ENCODE data around the gene PRRG2. TPM values are rescaled to one million over a fixed set of nuclear protein-coding genes. Genes with fewer than 3 reads are reported as not detected.
A peak's percentile ranks its signal among the peaks of the same experiment; 100 is the strongest.

PRRG2 gene
- total and polyA plus RNA-seq, 4 donors = 0.78 to 1.5 (median 0.81) TPM

- peak overlapping the region; percentile 41 for H3K27ac ChIP-seq (ENCODE audit: low read depth, low read length)
- H3K4me1 ChIP-seq (ENCODE audit: control insufficient read depth, insufficient read depth, low read length) = peaks cover 33% of the 10 kb centered on the region
- WGBS (ENCODE audit: insufficient coverage) = 0% methylated on average over 16 of the region's 28 CpGs
- peak overlapping the region; percentile 84 for H3K4me3 ChIP-seq (ENCODE audit: low read depth, low read length)
- no peaks in the 10 kb centered on the region for H3K9me3 ChIP-seq (ENCODE audit: control insufficient read depth, insufficient read depth, low read length)
- H3K27me3 ChIP-seq (ENCODE audit: control insufficient read depth, insufficient read depth, low read length) = no peaks in the 10 kb centered on the region
- DNase-seq (ENCODE audit: low read depth in 4 of 6, low spot score in 6 of 6) = peak in 2 of 6 donors; percentile 6 to 34
- peaks cover 44% of the 10 kb centered on the region for H3K36me3 ChIP-seq (ENCODE audit: control insufficient read depth, insufficient read depth, low read length)
Observed at GRCh38 chr19:49592486-49593232, 11.5 kb downstream of the PRRG2 start.

DNA sequence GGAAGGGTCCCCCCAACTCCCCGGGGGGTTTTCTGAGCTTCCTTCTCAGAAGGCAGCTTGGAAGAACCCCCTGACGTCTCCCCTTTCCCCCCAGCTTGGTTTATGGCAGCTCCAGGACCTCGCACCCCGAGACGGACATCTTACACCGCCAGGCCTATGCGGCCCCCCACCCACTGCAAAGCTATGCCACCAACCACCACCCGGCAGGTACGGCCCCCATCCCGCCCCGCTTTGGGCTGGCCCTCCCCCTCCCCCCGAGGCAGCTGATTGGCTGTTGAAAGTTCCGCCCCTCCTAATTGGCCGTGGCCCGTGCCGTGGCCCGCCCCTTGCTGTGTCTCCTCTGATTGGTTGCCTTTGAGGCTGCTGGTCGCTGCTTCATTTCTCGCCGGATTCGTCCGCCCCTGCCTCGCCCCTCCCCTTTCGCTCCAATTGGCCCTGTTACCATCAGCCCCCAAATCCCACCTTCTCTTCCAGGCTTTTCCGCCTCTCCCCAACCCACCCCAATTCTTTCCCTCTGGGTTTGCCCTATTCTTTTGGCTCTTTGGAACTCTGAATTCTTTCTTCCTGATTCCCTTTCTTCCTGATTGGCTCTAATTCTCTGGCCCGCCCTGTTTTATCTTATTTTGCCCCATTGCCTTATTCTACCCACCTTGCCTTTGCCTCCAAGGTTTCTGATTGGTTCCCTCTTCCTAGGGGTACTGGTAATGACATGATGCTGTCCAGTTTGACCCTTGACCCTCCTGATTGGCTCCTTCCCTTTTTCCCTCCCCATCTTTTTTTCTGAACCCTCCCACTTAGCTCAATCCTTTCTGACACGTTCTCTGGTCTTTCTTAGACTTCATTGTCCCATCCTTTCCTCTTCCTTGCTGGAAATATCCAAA is 12.4 kb downstream of the PRRG2 start:
- no peaks in the 10 kb centered on the region for H3K9me3 ChIP-seq (ENCODE audit: control insufficient read depth, insufficient read depth, low read length)
- peaks cover 52% of the 10 kb centered on the region for H3K36me3 ChIP-seq (ENCODE audit: control insufficient read depth, insufficient read depth, low read length)
- H3K4me1 ChIP-seq (ENCODE audit: control insufficient read depth, insufficient read depth, low read length) = peaks cover 33% of the 10 kb centered on the region
- no peaks in the 10 kb centered on the region for H3K27me3 ChIP-seq (ENCODE audit: control insufficient read depth, insufficient read depth, low read length)
- DNase-seq (ENCODE audit: low read depth in 4 of 6, low spot score in 6 of 6) = peak in 5 of 6 donors; percentile 77 to 98 (median 90)
- H3K27ac ChIP-seq (ENCODE audit: low read depth, low read length) = peak overlapping the region; percentile 41
- 2% methylated on average over 23 of the region's 27 CpGs for WGBS (ENCODE audit: insufficient coverage)
- H3K4me3 ChIP-seq (ENCODE audit: low read depth, low read length) = peak overlapping the region; percentile 84

GRCh38 chr19:49594157-49594992 is 13.3 kb downstream of the PRRG2 start:
- Histone ChIP-seq H3K4me3 (ENCODE audit: low read depth, low read length) (no peak overlapping the region), H3K4me1 (ENCODE audit: control insufficient read depth, insufficient read depth, low read length) (peaks cover 33% of the 10 kb centered on the region), H3K27ac (ENCODE audit: low read depth, low read length) (peak overlapping the region; percentile 3), H3K27me3 (ENCODE audit: control insufficient read depth, insufficient read depth, low read length) (no peaks in the 10 kb centered on the region), H3K36me3 (ENCODE audit: control insufficient read depth, insufficient read depth, low read length) (peaks cover 60% of the 10 kb centered on the region), H3K9me3 (ENCODE audit: control insufficient read depth, insufficient read depth, low read length) (no peaks in the 10 kb centered on the region)
- 95% methylated on average over 35 of the region's 35 CpGs for WGBS (ENCODE audit: insufficient coverage)
- DNase-seq (ENCODE audit: low read depth in 4 of 6, low spot score in 6 of 6) = no peak

- no peak overlapping the region for H3K4me3 ChIP-seq (ENCODE audit: low read depth, low read length)
- H3K9me3 ChIP-seq (ENCODE audit: control insufficient read depth, insufficient read depth, low read length) = no peaks in the 10 kb centered on the region
- peaks cover 30% of the 10 kb centered on the region for H3K4me1 ChIP-seq (ENCODE audit: control insufficient read depth, insufficient read depth, low read length)
- no peak overlapping the region for H3K27ac ChIP-seq (ENCODE audit: low read depth, low read length)
- peaks cover 69% of the 10 kb centered on the region for H3K36me3 ChIP-seq (ENCODE audit: control insufficient read depth, insufficient read depth, low read length)
- DNase-seq (ENCODE audit: low read depth in 4 of 6, low spot score in 6 of 6) = no peak
- H3K27me3 ChIP-seq (ENCODE audit: control insufficient read depth, insufficient read depth, low read length) = no peaks in the 10 kb centered on the region
- 93% methylated on average over 23 of the region's 35 CpGs for WGBS (ENCODE audit: insufficient coverage)
Observed at GRCh38 chr19:49594993-49595818, 14.1 kb downstream of the PRRG2 start.

GRCh38 chr19:49595819-49596404 is 14.8 kb downstream of the PRRG2 start:
- Histone ChIP-seq H3K4me1 (ENCODE audit: control insufficient read depth, insufficient read depth, low read length) (peaks cover 24% of the 10 kb centered on the region), H3K36me3 (ENCODE audit: control insufficient read depth, insufficient read depth, low read length) (peaks cover 76% of the 10 kb centered on the region), H3K4me3 (ENCODE audit: low read depth, low read length) (no peak overlapping the region), H3K9me3 (ENCODE audit: control insufficient read depth, insufficient read depth, low read length) (no peaks in the 10 kb centered on the region), H3K27me3 (ENCODE audit: control insufficient read depth, insufficient read depth, low read length) (no peaks in the 10 kb centered on the region), H3K27ac (ENCODE audit: low read depth, low read length) (no peak overlapping the region)
- DNase-seq (ENCODE audit: low read depth in 4 of 6, low spot score in 6 of 6) = no peak
- 95% methylated on average over 29 of the region's 32 CpGs for WGBS (ENCODE audit: insufficient coverage)

DNA sequence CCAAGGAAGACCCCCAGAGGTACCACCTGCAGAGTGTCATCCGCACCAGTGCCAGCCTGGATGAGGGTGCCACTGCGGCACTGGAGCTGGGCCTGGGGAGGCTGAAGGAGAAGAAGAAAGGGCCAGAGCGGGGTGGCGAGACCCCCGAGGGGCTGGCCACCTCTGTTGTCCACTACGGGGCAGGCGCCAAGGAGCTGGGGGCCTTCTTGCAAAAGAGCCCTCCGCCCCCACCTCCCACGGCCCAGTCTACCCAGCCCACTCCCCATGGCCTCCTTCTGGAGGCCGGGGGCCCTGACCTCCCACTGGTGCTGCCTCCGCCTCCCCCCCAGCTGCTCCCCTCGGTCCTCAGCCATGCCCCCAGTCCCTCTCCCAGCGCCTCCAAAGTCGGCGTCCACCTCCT is 15.3 kb downstream of the PRRG2 start:
- Histone ChIP-seq H3K9me3 (ENCODE audit: control insufficient read depth, insufficient read depth, low read length) (no peaks in the 10 kb centered on the region), H3K27me3 (ENCODE audit: control insufficient read depth, insufficient read depth, low read length) (no peaks in the 10 kb centered on the region), H3K36me3 (ENCODE audit: control insufficient read depth, insufficient read depth, low read length) (peaks cover 81% of the 10 kb centered on the region), H3K4me1 (ENCODE audit: control insufficient read depth, insufficient read depth, low read length) (peaks cover 24% of the 10 kb centered on the region), H3K27ac (ENCODE audit: low read depth, low read length) (no peak overlapping the region), H3K4me3 (ENCODE audit: low read depth, low read length) (no peak overlapping the region)
- DNase-seq (ENCODE audit: low read depth in 4 of 6, low spot score in 6 of 6) = no peak
- 92% methylated on average over 12 of the region's 15 CpGs for WGBS (ENCODE audit: insufficient coverage)

DNA sequence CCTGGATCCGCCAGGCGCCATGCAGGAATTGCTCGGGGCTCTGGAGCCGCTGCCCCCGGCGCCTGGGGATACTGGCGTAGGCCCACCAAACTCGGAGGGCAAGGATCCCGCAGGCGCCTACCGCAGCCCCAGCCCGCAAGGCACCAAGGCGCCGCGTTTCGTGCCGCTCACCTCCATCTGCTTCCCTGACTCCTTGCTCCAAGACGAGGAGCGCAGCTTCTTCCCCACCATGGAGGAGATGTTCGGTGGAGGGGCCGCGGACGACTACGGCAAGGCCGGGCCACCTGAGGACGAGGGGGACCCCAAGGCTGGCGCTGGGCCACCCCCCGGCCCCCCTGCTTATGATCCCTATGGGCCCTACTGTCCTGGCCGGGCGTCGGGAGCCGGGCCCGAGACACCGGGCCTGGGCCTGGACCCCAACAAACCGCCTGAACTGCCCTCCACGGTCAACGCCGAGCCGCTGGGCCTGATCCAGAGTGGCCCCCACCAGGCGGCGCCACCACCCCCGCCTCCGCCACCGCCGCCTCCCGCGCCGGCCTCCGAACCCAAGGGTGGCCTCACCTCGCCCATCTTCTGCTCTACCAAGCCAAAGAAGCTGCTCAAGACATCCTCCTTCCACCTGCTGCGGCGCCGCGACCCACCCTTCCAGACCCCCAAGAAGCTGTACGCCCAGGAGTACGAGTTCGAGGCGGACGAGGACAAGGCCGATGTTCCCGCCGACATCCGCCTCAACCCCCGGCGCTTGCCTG is 16.0 kb downstream of the PRRG2 start:
- Histone ChIP-seq H3K4me3 (ENCODE audit: low read depth, low read length) (no peak overlapping the region), H3K36me3 (ENCODE audit: control insufficient read depth, insufficient read depth, low read length) (peaks cover 85% of the 10 kb centered on the region), H3K4me1 (ENCODE audit: control insufficient read depth, insufficient read depth, low read length) (peaks cover 21% of the 10 kb centered on the region), H3K27ac (ENCODE audit: low read depth, low read length) (no peak overlapping the region), H3K27me3 (ENCODE audit: control insufficient read depth, insufficient read depth, low read length) (no peaks in the 10 kb centered on the region), H3K9me3 (ENCODE audit: control insufficient read depth, insufficient read depth, low read length) (no peaks in the 10 kb centered on the region)
- no peak for DNase-seq (ENCODE audit: low read depth in 4 of 6, low spot score in 6 of 6)
- WGBS (ENCODE audit: insufficient coverage) = 97% methylated on average over 56 of the region's 65 CpGs

- H3K36me3 ChIP-seq (ENCODE audit: control insufficient read depth, insufficient read depth, low read length) = peaks cover 90% of the 10 kb centered on the region
- WGBS (ENCODE audit: insufficient coverage) = 95% methylated on average over 29 of the region's 29 CpGs
Observed at GRCh38 chr19:49597703-49597974, 16.5 kb downstream of the PRRG2 start.

More at GRCh38 chr19:49597703-49597974, 16.5 kb downstream of the PRRG2 start:
- H3K4me1 ChIP-seq (ENCODE audit: control insufficient read depth, insufficient read depth, low read length) = peaks cover 16% of the 10 kb centered on the region
- no peak overlapping the region for H3K27ac ChIP-seq (ENCODE audit: low read depth, low read length)
- no peak overlapping the region for H3K4me3 ChIP-seq (ENCODE audit: low read depth, low read length)
- no peak for DNase-seq (ENCODE audit: low read depth in 4 of 6, low spot score in 6 of 6)
- no peaks in the 10 kb centered on the region for H3K27me3 ChIP-seq (ENCODE audit: control insufficient read depth, insufficient read depth, low read length)
- H3K9me3 ChIP-seq (ENCODE audit: control insufficient read depth, insufficient read depth, low read length) = no peaks in the 10 kb centered on the region
